HFFc6 (cell line): Measurements from ENCODE around the gene MLH3. TPM values are rescaled to one million over a fixed set of nuclear protein-coding genes. Genes with fewer than 3 reads are reported as not detected.

ENCODE experiments used
- DNase-seq: peaks from one replicate; pipeline ENCODE4 v3.0.0-alpha.2; 2018
- H3K27ac Mint-ChIP-seq: 2 replicates; pipeline ENCODE4 v1.8.0; 2020; ENCODE audit warnings: mild to moderate bottlenecking, mixed read lengths
- H3K27me3 Mint-ChIP-seq: 2 replicates; pipeline ENCODE4 v1.8.0; 2021; ENCODE audit warnings: mild to moderate bottlenecking, moderate library complexity, mixed read lengths; ENCODE audit not compliant: insufficient read depth
- H3K36me3 Mint-ChIP-seq: 2 replicates; pipeline ENCODE4 v1.8.0; 2021; ENCODE audit warnings: low read depth, mixed read lengths
- H3K4me1 Mint-ChIP-seq: 2 replicates; pipeline ENCODE4 v1.8.0; 2020; ENCODE audit warnings: low read depth, mixed read lengths
- H3K4me3 Mint-ChIP-seq: 2 replicates; pipeline ENCODE4 v1.8.0; 2020; ENCODE audit warnings: mild to moderate bottlenecking, moderate library complexity, mixed read lengths
- H3K9me3 Mint-ChIP-seq: 2 replicates; pipeline ENCODE4 v1.8.0; 2020; ENCODE audit warnings: mild to moderate bottlenecking, mixed read lengths
- total RNA-seq, 6 experiments: library from RNA; stranded (reverse); fragmentation: NEBNext Ultra II Directional; extraction: Animal tissue kit (Norgen Biotek cat#: 25700); gene quantifications; 2 replicates in 1 of 6; 3 replicates in 5 of 6; pipeline ENCODE4 v1.2.3, GENCODE V29; 2021
- TF ChIP-seq, protein P1 (sequence below): fragments of 200-600 bp; sonication (generic); IDR thresholded peaks from 2 replicates; pipeline ENCODE4 v1.5.0; 2021; ENCODE audit warnings: antibody characterized with exemption, mild to moderate bottlenecking

The MLH3 gene
- total RNA-seq, 6 experiments from 2014 or later: 5.4 to 11.6 (median 7.6) TPM

- H3K36me3 Mint-ChIP-seq: peaks cover 32% of the 10 kb centered on the region
- peak; percentile 47 for DNase-seq
- H3K27me3 Mint-ChIP-seq: no peaks in the 10 kb centered on the region; the same call in 1 of the 2 replicates
- TF ChIP-seq, protein P1, sequence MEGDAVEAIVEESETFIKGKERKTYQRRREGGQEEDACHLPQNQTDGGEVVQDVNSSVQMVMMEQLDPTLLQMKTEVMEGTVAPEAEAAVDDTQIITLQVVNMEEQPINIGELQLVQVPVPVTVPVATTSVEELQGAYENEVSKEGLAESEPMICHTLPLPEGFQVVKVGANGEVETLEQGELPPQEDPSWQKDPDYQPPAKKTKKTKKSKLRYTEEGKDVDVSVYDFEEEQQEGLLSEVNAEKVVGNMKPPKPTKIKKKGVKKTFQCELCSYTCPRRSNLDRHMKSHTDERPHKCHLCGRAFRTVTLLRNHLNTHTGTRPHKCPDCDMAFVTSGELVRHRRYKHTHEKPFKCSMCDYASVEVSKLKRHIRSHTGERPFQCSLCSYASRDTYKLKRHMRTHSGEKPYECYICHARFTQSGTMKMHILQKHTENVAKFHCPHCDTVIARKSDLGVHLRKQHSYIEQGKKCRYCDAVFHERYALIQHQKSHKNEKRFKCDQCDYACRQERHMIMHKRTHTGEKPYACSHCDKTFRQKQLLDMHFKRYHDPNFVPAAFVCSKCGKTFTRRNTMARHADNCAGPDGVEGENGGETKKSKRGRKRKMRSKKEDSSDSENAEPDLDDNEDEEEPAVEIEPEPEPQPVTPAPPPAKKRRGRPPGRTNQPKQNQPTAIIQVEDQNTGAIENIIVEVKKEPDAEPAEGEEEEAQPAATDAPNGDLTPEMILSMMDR: no peak
- H3K4me1 Mint-ChIP-seq: peaks cover 32% of the 10 kb centered on the region
- H3K9me3 Mint-ChIP-seq: no peaks in the 10 kb centered on the region
- H3K4me3 Mint-ChIP-seq: peak overlapping the region; percentile 69
- H3K27ac Mint-ChIP-seq: peak overlapping the region; percentile 88
Observed at GRCh38 chr14:75011356-75011994, 39.8 kb downstream of the MLH3 start.

GRCh38 chr14:75010472-75011093 is 40.7 kb downstream of the MLH3 start:
- peaks cover 34% of the 10 kb centered on the region for H3K4me1 Mint-ChIP-seq

DNA sequence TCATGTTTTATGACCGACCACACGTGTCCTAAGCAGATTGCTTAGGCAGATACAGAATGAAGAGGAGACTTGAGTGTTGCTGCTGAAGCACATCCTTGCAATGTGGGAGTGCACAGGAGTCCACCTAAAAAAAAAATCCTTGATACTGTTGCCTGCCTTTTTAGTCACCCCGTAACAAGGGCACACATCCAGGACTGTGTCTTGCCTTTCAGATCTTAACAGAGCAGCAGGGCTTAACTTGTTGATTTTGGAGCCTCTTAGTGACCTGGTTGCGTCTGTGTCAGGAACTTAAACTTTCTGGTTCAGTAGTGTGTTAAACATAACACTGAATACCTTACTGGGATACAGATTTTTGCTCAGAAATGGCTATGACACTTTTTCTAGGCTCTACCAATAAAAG is 42.1 kb downstream of the MLH3 start:
- peaks cover 51% of the 10 kb centered on the region for H3K36me3 Mint-ChIP-seq
- TF ChIP-seq, protein P1: no peak
- DNase-seq: no peak

More at GRCh38 chr14:75010472-75011093, 40.7 kb downstream of the MLH3 start:
- peaks cover 38% of the 10 kb centered on the region for H3K36me3 Mint-ChIP-seq
- no peaks in the 10 kb centered on the region; the same call in 1 of the 2 replicates for H3K27me3 Mint-ChIP-seq
- TF ChIP-seq, protein P1: no peak
- no peaks in the 10 kb centered on the region for H3K9me3 Mint-ChIP-seq
- no peak for DNase-seq
- H3K27ac Mint-ChIP-seq: peak overlapping the region; percentile 88
- peak overlapping the region; percentile 52; the same call in 1 of the 2 replicates for H3K4me3 Mint-ChIP-seq

DNA sequence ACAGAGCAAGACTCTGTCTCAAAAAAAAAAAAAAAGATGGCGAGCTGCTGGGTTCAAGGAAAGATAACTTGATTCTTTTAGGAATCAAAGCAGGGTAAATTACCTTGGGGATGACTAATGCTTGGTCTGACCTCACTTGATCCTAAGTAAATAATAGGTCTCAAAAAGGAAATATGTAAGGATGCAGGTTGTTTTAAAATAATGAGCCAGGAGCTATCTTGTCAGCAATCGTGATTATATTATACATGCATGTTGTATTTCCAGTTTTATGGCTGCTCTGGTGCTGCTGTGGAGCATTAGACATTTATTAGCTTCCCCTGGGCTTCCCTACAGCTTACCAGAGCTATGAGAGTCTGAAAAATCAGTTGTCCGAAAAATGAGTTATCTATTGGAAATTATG is 45.9 kb downstream of the MLH3 start:
- peaks cover 37% of the 10 kb centered on the region for H3K4me1 Mint-ChIP-seq
- H3K27me3 Mint-ChIP-seq: no peaks in the 10 kb centered on the region; the same call in 1 of the 2 replicates
- H3K36me3 Mint-ChIP-seq: peaks cover 66% of the 10 kb centered on the region
- H3K4me3 Mint-ChIP-seq: no peak overlapping the region
- TF ChIP-seq, protein P1: no peak
- H3K27ac Mint-ChIP-seq: peak overlapping the region; percentile 15; the same call in 1 of the 2 replicates
- peaks cover 4% of the 10 kb centered on the region; the same call in 1 of the 2 replicates for H3K9me3 Mint-ChIP-seq
- DNase-seq: no peak

More for the DNA sequence above, 42.1 kb downstream of the MLH3 start:
- no peaks in the 10 kb centered on the region; the same call in 1 of the 2 replicates for H3K27me3 Mint-ChIP-seq
- H3K27ac Mint-ChIP-seq: no peak overlapping the region
- H3K4me1 Mint-ChIP-seq: peaks cover 48% of the 10 kb centered on the region
- H3K9me3 Mint-ChIP-seq: no peaks in the 10 kb centered on the region
- H3K4me3 Mint-ChIP-seq: no peak overlapping the region

DNA sequence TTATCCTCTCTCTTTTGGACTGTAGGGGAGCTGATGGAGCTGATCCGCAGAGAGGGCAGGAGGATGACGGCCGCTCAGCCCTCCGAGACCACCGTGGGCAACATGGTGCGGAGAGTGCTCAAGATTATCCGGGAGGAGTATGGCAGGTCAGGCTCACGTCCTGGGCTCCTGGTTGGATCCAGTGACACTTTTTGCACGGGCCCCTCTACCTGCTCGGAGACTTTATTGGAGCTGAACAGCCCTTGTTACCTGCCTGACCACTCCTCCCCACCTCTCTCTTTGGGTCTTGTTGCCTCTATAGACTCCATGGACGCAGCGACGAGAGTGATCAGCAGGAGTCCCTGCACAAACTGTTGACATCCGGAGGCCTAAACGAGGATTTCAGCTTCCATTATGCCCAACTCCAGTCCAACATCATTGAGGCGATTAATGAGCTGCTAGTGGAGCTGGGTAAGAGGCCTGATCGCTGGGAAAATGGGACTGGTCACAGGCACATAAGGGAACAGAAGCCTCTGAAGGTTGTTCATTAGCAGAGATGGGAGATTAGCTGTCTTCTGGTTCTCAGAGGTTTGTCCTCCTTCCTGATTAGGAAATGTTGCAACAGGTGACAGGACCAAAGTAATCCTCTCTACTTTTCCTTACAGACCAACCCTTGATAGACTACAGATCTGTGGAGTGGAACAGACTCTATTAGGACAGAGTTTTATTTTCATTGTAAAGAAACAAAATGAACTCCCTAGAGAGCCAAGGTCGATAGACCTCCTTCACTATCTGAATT is 47.8 kb downstream of the MLH3 start:
- Mint-ChIP-seq H3K4me1 (peaks cover 32% of the 10 kb centered on the region), H3K27me3 (no peaks in the 10 kb centered on the region; the same call in 1 of the 2 replicates), H3K36me3 (peaks cover 53% of the 10 kb centered on the region), H3K27ac (peak overlapping the region; percentile 97), H3K9me3 (peaks cover 4% of the 10 kb centered on the region; the same call in 1 of the 2 replicates), H3K4me3 (peak overlapping the region; percentile 92)
- no peak for DNase-seq
- TF ChIP-seq, protein P1: no peak
